GM18951 (cell line): Measurements from ENCODE around the gene REV3L.
"Not testable (repeated sequence)": the region's sequence is repeated elsewhere in the genome, so short reads cannot be mapped to it uniquely, and the experiment has no call there.

Source experiments
- POLR2A ChIP-seq: IDR thresholded peaks from 4 replicates; pipeline ENCODE4 v1.6.1; 2011; ENCODE audit warnings: mild to moderate bottlenecking; ENCODE audit not compliant: insufficient read length, insufficient read depth; ENCODE audit errors: extremely low read depth
- in situ Hi-C: fragments of 300-500 bp; cut with MboI; formaldehyde crosslinking; loops from one replicate; pipeline ENCODE4 v1.12.0; 2022; ENCODE audit warnings: low sequenced_read_pairs, mixed read lengths, inconsistent platforms; ENCODE audit not compliant: unreplicated experiment

Gene REV3L

GRCh38 chr6:111338843-111339242 lies 144.2 kb downstream of the REV3L start:
- TF ChIP-seq POLR2A, result no peak
- in situ Hi-C loops, result no loop called here

DNA sequence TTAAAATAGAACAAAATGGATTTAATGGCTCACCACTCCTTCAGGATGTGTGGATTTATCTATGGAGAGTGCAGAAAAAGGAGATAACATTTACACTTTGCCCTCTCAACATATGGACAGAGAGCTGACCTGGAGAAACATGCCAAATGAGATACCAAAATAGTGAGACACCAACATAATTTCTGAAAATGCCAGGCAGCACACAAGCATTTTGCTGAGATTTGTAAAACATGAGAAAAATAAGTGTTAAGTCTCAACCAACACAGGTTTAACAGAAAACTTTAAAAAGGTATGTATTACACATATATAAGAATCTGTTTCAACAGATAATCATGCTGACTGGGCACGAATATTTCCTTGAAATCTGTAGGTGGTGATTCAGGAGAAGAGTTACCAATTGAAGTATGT lies 145.2 kb downstream of the REV3L start:
- TF ChIP-seq POLR2A, result no peak
- in situ Hi-C loops, result no loop called here

DNA sequence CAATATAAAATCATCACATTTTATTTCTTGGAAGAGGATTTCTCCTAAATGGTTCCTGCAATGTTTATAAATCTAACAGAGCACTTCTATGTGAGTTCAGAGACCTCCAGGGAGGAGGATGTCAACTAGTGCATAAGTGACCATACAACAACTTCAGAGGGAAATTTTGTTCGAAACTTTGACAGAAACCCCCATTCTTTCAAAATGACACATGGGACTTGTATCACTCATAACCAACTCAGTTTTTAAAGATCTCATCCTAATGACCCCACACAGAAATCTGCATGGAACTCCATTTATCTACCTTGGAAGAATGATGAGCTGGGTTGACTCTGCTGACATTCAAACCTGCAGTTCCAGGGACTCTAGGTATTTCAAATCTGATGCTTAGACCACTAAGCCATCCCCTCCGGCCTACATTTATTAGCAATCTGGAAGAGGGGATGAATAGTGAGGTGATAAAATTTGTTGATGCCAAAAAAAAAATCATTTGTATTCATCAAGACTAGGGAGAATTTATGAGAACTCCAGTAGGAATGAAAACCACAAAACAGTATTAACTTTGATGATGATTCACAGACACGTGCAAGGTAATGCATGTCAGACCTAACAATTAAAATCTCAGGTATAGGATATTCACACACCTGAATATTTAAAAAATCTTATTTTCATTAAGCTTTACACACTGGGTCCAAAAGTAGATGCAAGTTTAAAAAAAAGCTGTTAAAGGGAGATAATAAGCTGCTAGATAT lies 153.0 kb downstream of the REV3L start:
- in situ Hi-C loops, result no loop called here
- TF ChIP-seq POLR2A, result no peak

DNA sequence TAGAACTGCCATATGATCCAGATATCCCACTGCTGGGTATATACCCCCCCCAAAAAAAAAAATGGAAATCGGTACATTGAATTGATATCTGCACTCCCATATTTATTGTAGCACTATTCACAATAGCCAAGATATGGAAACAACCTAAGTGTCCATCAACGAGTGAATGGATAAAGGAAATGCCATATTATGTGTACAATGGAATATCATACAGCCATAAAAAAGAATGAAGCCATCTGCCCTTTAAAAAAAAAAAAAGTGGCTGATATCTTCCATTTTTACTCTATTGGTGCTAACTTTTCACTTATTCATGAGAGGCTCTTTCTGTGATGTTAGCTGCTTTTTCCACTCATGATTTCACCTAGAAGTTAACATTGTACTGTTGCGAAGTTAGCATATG lies 156.5 kb downstream of the REV3L start:
- in situ Hi-C loops, result no loop called here
- TF ChIP-seq POLR2A, result no peak

DNA sequence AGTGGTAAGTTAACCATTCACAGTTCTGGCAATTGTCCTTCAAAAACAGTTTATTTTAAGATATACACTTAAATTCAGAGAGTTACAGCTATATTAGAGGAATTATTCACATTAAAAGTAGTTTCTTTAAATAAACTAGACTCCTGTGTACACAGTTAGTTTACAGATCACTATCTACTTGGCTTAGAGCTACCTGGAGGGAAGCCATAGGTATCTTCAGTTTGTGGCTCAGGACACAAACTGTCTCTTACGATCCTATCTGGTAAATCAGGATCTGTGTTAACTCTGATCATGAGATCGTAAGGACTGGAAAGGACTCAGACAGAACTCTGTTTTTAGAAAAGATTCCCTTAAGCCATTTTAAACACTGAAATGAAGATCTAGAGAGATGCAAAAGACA lies 160.9 kb downstream of the REV3L start:
- in situ Hi-C loops, result no loop called here
- TF ChIP-seq POLR2A, result no peak

- in situ Hi-C loops, result not testable (repeated sequence)
Measured at GRCh38 chr6:111307950-111308349, 175.1 kb downstream of the REV3L start.

- in situ Hi-C loops, result no loop called here
- no peak for TF ChIP-seq POLR2A
Measured at GRCh38 chr6:111307275-111307858, 175.7 kb downstream of the REV3L start.

- no peak for TF ChIP-seq POLR2A
Measured at GRCh38 chr6:111306104-111306888, 176.7 kb downstream of the REV3L start.

GRCh38 chr6:111301946-111302345 lies 181.1 kb downstream of the REV3L start:
- no peak for TF ChIP-seq POLR2A
- in situ Hi-C loops, result no loop called here

More at GRCh38 chr6:111306104-111306888, 176.7 kb downstream of the REV3L start:
- in situ Hi-C loops, result no loop called here

- in situ Hi-C loops, result not testable (repeated sequence)
Measured at GRCh38 chr6:111300938-111301800, 181.8 kb downstream of the REV3L start.

DNA sequence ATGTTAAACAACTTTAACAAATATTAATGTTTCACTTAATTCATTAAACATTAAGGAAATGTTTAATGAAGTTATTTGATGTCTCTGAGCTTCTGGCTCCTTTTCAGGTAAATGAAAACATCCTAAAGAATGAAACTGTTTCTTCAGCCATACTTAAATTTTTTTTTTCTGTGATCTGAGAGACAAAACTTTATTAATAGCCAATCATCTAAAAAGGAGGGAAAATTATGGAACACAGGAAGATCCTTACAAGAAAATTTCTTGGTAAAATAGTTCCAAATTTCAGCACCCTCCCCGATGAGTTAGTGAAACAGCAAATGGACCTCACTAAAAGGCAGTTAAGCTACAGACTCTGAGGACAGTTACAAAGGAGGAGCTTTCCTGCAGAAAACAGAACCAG lies 185.2 kb downstream of the REV3L start:
- in situ Hi-C loops, result loop anchor here (5.0 kb wide), 1 partner anchor 105 kb away; no protein-coding TSS in a partner anchor
- TF ChIP-seq POLR2A, result no peak

DNA sequence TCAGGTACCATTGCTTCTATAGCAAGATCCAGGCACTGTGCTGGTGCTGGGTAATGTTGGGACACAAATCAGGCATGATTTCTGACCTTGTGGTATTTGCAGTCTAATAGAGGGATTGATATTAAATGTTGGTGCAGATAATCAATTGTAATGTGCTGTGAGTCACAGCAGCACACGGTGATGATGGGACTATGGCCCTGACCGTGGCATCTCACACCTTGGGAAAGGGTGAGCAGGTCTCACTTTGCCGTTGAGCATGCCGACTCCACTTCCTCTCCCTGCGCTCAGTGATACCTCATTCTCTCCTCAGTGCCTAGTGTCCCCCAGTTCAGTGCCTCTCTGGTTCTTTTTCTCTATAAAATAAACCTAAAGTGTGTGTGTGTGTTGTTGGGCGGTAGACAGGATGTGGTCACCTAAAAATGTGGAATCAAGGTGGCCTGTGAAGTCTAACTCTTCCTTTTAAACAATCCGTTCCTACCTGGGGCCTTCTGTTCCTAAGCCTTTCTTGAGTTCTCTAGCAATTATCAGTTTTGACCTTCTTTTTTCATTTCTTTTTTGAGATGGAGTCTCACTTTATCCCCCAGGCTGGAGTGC lies 188.5 kb downstream of the REV3L start:
- TF ChIP-seq POLR2A, result no peak
- in situ Hi-C loops, result no loop called here
